ENCODE measurements around the gene PRPF19. TPM values are rescaled to one million over a fixed set of nuclear protein-coding genes. Genes with fewer than 3 reads are reported as not detected.

The PRPF19 gene
- total RNA-seq, 1 experiment from 2014 or later = 91.2 TPM

DNA sequence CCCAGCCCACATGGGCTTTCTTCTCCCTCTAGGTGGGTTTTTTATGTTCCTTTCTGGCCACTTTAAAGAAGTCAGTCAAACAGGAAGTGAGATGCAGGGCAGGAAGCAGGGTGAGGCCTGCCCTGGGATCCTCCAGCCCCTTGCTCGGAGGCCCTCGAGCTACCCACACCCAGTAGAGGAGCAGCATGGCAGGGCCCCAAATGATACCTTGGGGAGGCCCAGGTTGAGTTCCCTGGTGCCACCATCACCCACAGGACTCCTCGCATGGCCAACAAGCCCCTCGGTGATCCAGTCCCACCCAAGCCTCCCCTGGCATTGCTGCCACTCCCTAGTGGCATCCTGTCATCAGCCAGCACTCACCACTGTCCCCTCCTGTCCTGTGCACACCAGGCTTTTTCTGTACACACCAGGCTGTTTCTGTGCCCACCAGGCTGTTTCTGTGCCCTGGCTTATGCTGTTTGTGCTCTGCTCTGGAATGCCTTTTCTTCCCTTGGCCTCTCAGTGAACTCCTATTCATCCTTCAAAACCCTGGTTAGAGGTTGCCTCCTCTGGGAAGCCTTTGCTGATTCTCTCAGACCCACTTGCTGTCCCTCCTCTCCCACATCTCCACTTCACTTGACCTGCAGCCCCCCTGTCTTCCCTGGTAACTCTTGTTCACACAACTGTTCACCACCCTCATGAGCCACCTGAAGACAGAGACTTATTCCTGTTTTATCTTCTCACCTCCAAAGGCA is 47.5 kb downstream of the PRPF19 start:
- DNase-seq (ENCODE audit: low read depth) = no peak

DNA sequence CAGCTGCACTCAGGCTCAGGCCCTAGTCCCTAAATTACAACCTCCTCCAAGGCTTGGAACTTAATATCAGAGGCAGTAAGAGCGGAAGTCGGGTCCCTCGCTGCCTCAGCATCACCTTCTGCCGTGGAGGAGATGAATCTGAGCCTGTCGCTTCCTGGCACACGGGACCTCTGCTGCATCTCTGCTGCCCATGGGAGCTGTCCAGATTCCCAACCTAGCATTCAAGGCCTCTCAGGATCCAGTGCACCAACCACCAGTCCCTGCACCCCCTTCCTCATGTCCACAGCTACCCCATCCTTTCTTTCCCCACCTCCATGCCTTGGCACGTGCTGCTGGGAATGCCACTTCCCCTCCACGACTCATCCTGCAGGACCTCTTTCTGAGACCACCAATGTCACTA is 48.1 kb downstream of the PRPF19 start:
- DNase-seq (ENCODE audit: low read depth) = no peak

DNA sequence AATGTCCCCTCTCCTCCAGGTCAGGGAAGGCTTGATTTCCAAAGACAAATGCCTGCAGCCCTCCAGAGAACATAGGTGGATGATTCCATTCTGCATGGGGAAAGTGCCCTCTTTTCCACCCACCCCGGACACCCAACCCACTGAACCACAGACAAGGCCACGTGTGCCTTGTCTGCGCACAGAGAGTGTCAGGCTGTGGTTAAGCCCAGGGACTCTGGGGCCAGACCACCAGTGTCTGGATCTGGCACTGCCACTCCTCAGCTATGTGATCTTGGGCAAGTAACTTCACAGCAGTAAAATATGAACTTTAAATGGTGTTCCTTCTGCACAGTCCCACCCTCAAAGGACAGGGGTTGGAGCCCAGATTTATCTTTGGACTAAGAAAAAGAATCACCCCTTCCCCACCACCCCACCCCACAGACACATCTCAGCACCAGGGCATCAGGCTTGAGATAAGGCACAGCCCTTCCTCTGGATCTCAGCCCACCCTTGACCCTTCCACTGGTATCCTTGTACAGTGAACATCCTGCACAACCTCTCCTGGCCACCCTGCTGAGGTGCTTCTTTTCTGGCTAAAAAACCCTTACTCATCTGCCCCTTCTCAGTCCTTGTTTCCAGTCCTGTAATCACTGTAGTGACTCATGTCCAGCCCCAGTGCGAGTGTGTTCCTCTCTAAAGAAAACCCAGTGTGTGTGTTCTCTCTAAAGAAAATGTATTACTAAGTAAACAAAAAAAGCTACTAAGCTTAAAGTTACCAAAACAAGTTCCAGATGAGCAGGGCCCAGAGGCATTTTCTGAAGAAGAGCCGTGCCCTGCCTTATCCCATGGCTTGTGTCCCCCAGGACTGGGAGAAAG is 48.8 kb downstream of the PRPF19 start:
- DNase-seq (ENCODE audit: low read depth) = no peak

DNA sequence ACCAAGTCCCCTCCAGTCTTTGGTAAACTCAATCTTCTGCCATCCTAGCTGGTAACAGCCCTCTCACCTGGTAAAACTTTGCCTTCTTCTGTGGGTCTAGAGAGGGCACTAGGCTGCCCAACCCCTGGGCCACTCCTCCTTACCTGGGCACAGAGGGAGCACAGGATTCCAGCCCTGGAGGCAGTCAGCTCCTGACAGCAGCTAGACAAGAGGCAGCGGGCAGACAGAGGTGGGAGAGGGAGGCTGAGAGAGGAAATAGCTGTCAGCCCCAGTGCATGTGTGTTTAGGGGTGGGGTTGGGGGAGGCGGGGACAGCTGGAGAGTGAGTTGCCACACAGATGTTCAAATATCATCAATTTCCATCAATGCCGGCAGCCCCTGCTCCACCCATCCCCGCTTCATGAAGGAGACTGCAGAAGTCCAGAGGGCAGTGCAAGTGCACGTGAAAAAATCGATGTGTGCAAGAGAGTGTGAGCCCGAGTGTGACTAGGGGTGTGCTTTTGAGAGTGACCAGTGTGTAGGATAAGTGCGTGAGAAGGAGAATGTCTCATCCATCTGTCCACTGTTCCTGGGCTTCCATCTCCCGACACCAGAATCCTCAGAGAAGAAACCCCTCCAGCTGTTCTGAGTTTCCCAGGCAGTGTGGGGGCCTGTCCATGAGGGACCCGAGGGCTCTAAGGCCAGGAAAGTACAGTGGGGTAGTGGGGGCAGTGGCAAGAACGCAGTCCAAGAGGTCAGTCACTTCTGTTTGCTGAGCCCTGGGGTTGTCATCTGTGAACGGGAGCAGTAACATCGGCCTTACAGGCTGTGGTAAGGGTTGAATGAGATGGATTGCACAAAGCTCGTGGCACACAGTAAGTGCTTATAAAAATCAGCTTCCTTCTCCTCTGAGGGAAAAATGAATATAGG is 50.4 kb downstream of the PRPF19 start, which contains the start of gene PTGDR2:
TSS of gene PTGDR2 (minus strand) at position 225 of the 908 bp plus-strand sequence. CDS start 2,228 bp downstream, outside the sequence.
- DNase-seq (ENCODE audit: low read depth) = no peak

DNA sequence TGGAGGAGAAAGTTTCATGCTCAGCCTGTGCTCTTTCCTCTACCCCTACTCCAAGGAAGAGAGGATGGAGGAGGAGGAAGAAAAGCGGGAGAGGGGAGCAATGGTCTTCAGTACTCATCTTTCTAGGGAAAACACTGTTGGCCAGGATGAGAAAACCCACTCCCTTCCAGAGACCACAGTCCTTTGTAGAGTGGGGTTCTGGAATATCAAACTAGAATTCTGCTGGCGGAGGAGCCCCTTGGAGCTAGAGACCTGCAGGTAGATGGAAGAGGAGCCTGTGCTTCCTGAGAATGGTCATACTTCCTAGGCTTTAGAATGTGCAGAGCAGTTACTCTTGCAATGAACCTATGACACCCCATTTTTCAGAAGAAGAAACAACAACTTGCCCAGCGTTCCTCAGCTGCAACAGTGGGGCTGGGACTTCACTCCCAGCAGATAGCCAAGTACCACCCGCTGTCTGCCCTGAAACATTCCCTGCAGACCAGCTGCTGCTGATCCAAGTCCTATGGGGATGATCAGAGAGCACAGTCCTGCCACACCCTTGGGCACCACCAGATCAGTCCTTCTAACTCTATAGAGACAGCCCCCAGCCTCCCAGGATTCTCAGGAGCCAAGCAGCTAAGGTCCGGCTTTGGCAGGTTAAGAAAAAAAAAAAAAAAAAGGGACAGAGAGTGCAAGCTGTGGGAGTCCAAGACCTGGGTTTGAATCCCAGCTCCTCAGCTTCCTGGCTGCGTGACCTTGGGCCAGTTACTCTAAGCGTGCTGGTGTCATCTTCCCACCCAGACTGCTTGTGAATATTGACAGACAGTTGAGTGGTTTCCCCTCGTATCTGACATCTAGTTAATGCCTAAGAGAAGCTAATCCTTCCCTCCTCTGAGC is 51.3 kb downstream of the PRPF19 start:
- DNase-seq (ENCODE audit: low read depth) = no peak

DNA sequence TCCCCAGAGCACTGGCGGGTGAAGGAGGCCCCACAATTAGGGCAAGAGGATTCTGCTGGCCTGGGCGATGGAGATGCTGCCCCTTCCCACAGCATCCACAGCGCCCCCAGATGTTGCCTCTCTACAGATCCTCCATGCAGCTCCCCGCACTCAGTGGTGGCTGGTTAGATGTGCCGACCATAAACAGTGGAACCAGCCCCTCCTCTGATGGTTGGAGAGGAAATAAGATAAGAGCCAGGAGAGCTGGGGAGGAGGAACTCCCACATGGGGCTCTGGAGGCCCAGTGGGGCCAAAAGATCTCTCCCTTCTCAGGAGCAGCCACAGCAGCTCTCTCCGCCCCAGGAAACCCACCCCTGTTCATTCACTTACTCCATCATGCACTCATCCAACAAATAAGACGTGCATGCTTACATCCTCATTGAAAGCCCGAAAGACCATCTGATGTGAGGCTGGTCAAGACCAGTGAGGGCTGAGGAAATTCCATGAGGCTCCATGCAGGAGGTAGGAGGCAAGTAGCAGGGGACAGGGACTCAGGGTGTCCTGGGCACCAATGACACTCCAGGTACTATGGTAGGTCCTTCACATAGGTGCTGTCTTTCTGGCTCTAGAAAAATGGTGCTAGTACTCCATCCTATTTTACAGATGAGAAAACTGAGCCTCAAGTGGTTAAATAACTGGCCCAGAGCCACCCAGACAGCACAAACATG is 52.1 kb downstream of the PRPF19 start:
- DNase-seq (ENCODE audit: low read depth) = no peak

DNA sequence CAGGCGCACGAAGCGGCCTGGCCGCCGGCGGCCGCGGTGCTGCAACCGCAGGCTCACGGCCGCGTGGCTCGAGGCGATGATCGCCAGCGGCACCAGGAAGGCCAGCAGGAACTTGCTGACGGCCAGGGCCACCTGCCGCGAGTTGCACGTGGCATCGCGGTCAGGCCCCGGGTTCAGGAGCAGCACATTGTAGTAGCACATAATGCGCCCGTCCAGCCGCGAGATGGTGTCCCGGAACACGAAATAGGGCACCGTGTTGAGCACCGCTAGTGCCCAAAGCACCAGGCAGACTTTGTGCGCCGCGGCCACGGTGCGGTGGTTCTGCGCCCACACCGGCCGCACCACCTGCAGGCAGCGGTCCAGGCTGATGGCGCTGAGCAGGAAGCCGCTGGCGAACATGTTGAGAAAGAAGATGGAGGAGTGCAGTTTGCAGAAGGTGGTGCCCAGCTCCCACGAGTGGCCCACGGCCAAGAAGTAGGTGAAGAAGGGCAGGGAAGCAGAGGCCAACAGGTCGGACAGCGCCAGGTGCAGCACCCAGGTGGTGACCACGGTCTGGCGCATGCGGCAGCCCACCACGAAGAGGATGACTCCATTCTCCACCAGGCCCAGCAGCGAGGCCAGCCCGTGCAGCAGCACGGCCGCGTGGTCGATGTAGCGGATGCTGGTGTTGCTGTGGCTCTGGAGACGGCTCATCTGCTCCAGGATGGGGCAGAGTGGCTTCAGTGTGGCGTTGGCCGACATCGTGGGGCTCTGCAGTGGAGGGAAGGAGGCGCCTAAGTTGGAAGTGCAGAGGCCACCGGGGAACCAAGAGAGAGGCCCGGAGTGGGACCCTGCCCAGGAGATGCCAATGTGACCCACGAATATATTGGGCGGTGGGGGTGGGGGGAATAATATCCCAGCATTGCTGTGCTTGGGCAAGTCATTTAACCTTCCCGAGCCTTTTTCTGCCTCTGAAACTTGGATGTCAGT is 53.1 kb downstream of the PRPF19 start:
- DNase-seq (ENCODE audit: low read depth) = no peak

DNA sequence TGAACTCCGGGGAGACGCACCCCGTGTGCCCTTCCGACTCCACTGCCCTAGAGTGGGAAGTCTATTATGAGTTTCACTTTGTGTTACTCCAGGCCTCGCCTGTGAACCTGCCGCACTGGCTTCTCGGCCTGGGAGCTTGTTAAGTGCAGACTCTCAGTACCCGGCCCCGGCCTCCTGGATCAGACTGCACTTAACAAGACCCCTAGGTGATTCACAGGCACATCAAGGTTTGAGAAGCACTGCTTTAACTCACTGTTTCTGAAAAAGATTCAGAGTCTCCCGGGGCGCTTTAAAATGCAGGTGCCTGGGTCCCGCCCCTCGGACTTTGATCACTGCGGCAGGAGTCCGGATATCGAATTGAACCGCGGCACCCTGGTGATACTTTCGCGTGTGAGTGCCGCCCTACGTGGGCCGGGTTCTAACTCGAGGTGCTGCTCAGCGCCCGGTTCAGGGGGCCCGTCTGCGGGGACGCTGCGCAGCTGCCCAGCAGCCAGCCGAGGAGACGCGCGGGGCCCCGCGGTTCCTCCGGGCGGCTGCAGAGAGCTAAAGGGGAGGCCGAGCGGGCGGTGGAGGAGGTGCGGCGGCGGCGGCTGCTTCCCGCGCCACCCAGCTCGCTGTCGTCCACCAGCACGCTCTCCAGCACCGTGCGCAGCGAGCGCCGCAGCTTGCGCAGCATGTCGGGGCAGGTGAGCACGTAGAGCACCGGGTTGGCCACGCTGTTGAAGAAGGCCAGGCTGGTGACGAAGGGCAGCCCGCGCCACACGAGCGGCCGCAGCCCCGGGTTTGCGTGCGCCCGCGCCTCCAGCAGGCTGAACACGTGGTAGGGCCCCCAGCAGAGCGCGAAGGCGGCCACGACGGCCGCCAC is 54.0 kb downstream of the PRPF19 start:
- DNase-seq (ENCODE audit: low read depth) = no peak

DNA sequence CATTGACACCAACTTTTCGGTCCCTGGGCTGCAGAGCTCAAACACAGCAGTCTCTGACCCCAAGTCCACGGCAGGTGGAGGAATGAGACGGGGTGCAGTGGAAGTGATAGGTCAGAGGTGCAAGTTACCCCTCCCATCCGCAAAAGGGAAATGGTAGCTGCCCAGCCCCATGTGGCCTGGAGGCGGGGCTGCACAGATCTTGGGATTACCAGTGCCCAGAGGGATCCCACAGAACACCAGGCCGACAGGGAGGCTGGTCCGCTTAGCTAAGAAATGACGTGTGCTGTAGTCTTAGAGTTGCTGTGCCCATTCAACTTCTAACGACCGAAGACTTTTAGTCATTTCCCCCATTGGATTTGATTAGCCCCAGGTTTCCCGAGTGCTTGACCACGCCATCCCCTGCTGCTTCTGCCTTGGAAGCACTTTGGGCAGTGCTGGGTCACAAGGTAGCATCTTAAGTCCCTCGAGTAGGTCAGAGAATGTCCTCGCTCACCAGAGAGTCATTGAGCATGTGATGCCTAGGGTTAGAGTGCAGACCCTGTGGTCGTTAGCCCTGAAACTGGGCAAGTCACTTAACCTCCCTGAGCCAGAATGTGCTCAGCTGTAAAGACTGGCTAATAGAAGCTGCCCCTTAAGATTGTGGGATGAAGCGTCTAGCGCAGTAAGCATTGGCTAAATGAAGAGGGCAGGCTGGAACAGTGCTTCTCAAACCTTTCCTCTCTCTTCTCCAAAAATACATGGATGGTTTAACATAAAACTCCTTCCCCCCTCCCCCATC is 54.9 kb downstream of the PRPF19 start:
- DNase-seq (ENCODE audit: low read depth) = no peak

DNA sequence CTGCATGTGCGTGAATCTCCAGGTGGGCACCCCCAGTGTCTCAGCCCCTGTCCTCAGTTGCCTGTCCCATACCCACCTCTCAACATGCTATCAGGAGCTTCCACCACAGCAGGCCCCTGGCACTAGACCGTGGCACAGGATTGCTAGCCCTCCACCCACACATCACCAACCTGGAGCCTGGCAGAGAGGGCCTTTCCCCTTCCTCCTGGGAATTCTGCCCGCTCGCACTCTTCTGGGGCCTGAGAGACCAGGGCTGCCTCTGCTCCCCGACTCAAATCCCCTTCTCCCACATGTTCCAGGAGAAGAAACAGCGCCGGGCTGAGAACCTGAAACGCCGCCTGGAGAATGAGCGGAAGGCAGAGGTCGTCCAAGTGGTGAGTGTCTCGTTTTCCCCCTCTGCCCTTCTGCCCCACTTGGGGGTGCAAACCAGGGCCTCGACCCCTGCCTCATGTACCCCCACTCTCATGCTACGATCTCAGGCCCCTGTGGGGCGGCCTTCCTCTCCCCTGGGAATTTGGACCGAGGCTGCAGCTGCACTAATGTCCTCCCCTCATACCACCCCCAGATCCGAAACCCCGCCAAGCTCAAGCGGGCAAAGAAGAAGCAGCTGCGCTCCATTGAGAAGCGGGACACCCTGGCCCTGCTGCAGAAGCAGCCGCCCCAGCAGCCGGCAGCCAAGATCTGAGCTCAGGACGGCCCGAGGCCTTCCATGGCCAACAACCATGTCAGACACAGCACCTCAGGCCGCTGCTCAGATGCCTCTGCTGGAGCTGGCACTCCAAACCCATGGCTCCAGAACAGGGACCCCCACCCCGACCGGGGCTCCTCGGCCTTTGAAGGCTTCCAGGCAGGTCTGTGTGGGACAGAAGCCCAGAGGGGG is 56.5 kb downstream of the PRPF19 start:
- no peak for DNase-seq (ENCODE audit: low read depth)

DNA sequence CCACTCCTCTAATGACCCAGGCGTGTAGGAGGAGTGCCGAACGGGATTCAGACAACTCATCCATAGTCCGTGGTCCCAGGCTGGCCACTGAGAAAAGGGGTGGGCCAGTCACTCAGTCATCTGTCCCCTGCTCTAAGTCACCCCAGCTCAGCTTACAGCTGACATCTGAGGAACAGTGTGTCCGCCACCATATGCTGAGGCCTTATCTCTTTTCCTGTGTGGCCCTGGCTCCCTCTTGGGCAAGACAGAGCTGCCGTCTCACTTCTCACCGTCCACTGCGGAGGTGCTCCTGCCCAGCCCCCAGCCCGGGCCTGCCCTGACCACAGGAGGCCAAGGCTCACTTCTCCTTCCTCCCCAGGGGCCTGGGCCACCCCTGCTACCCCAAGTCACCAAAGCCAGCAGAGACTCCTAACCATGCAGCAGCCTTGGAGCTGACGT is 57.7 kb downstream of the PRPF19 start:
- DNase-seq (ENCODE audit: low read depth) = no peak

DNA sequence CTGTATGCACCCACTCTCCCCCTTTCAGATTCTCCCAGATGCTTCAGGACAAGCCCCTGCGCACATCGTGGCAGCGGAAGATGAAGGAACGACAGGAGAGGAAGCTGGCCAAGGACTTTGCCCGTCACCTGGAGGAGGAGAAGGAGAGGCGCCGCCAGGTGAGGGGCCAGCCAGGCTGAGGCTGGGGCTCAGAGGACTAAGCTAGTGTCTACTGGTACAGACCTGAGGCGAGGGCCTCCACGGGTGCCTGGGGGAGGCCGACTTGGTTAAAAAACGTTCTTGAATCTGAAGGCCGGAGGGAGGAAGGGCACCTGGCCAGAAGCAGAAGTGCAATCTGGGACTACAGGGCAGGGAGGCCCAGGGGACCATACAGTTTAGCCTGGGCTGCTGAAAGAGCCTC is 58.5 kb downstream of the PRPF19 start:
- no peak for DNase-seq (ENCODE audit: low read depth)

DNA sequence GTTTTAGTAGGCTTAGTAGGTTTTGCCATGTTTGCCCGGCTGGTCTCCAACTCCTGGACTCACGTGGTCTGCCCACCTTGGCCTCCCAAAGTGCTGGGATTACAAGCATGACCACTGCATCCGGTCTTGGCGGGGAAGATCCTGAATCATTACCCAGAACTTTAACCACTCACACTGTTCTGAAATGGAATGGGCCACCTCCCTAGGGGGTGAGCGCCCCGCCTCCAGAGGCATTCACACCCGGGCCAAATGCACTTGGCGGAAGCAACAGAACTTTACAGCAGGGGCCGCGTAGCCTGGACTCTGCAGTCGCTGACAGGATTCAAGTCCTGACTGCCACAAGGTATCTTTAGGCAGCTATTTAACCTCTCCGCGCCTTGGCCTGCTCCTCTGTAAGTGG is 59.1 kb downstream of the PRPF19 start:
- peak; percentile 92 for DNase-seq (ENCODE audit: low read depth)

DNA sequence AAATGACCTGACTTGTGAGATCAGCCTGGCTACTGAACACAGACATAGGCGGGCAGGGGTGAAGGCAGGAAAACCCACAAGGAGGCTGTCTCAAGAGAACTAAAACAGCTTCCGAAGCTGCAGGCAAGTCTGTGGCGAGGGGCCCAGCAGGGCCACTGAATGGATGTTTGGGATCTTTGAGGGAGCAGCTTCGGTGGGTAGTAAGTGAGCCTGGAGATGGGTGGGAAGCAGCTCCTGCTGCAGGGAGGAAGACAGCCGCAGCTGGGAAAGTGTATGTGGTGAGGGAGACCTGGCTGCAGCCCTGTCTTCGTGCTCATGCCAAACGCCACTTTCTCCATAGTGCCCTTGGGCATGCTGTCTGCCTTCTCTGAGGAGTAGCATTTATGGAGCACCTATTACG is 61.0 kb downstream of the PRPF19 start:
- DNase-seq (ENCODE audit: low read depth) = no peak

DNA sequence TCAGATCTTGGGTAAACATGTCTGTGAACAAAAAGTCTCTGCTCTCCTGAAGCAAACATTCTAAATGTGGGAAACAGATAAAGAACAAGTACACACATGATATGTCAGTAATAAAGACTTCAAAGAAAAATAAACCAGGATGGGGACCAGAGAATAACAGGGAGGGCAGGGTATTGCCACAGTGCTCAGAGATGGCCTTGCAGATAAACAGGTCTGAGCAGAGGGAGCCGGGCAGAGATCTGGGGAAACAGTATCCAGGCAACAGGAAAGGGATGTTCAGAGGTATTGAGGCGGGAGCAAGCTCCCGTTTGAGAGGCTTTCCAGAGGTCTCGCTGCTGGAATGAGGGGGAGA is 61.5 kb downstream of the PRPF19 start:
- DNase-seq (ENCODE audit: low read depth) = no peak
